Ishikawa (cell line): ENCODE results near the gene C13orf46.

Experiments used
- CEBPB ChIP-seq: IDR thresholded peaks from 2 replicates; pipeline ENCODE4 v1.6.1; 2012
- CREB1 ChIP-seq: IDR thresholded peaks from 2 replicates; pipeline ENCODE4 v1.6.1; 2012; ENCODE audit warnings: low read depth
- EGR1 ChIP-seq: IDR thresholded peaks from 2 replicates; pipeline ENCODE4 v1.6.1; 2012
- EP300 ChIP-seq: IDR thresholded peaks from 2 replicates; pipeline ENCODE4 v1.6.1; 2012; ENCODE audit warnings: borderline replicate concordance
- MAX ChIP-seq: IDR thresholded peaks from 2 replicates; pipeline ENCODE4 v1.6.1; 2012
- NFIC ChIP-seq: IDR thresholded peaks from 2 replicates; pipeline ENCODE4 v1.6.1; 2012
- RAD21 ChIP-seq: IDR thresholded peaks from 2 replicates; pipeline ENCODE4 v1.6.1; 2012; ENCODE audit warnings: low read depth
- REST ChIP-seq: IDR thresholded peaks from 2 replicates; pipeline ENCODE4 v1.6.1; 2012; ENCODE audit warnings: low read depth, mild to moderate bottlenecking
- TAF1 ChIP-seq: IDR thresholded peaks from 2 replicates; pipeline ENCODE4 v1.6.1; 2012; ENCODE audit warnings: low read depth, mild to moderate bottlenecking
- TCF12 ChIP-seq: IDR thresholded peaks from 2 replicates; pipeline ENCODE4 v1.6.1; 2012; ENCODE audit warnings: low read depth
- TEAD4 ChIP-seq: IDR thresholded peaks from 2 replicates; pipeline ENCODE4 v1.6.1; 2012
- USF1 ChIP-seq: IDR thresholded peaks from 2 replicates; pipeline ENCODE4 v1.6.1; 2012
- YY1 ChIP-seq: IDR thresholded peaks from 2 replicates; pipeline ENCODE4 v1.6.1; 2012; ENCODE audit warnings: low read depth
- ZBTB7A ChIP-seq: IDR thresholded peaks from 2 replicates; pipeline ENCODE4 v1.6.1; 2012; ENCODE audit warnings: low read depth

C13orf46 gene

GRCh38 chr13:114009590-114010400 is 35.9 kb upstream of the C13orf46 start:
- TF ChIP-seq TEAD4 (no peak), YY1 (no peak), REST (no peak), TAF1 (no peak)

- no peak for TF ChIP-seq MAX
- TF ChIP-seq CEBPB, result no peak
- TF ChIP-seq YY1, result no peak
- TF ChIP-seq EP300, result no peak
These were observed 35.2 kb upstream of the C13orf46 start for GRCh38 chr13:114008964-114009589.

- no peak for TF ChIP-seq ZBTB7A
- no peak for TF ChIP-seq MAX
These were observed 33.7 kb upstream of the C13orf46 start for GRCh38 chr13:114007566-114007965.

GRCh38 chr13:114005206-114005724 is 31.4 kb upstream of the C13orf46 start:
- TF ChIP-seq NFIC (no peak), EP300 (no peak), REST (no peak), CREB1 (no peak), USF1 (no peak), TAF1 (no peak), TCF12 (no peak), RAD21 (no peak), CEBPB (no peak), TEAD4 (no peak), EGR1 (no peak), ZBTB7A (no peak), MAX (no peak)

GRCh38 chr13:114004420-114005205 is 30.7 kb upstream of the C13orf46 start:
- TF ChIP-seq TCF12 (no peak), EP300 (no peak), CEBPB (no peak), REST (no peak), ZBTB7A (no peak), TAF1 (no peak), TEAD4 (no peak), USF1 (no peak), YY1 (no peak), EGR1 (no peak), NFIC (no peak)
